K562 (cell line): ENCODE data around the gene TOR1AIP2.

Experiments used
- CTBP1 ChIP-seq: fragments of 450-650 bp; IDR thresholded peaks from 2 replicates; pipeline ENCODE4 v1.6.1; 2016; ENCODE audit warnings: borderline replicate concordance
- HDAC1 ChIP-seq, 2 experiments: fragments of 450-650 bp; IDR thresholded peaks; 2 replicates each; pipeline ENCODE4 v1.6.1; 2016 to 2017; ENCODE audit warnings: inconsistent platforms in 1 of 2, mild to moderate bottlenecking in 1 of 2, moderate library complexity in 1 of 2
- MYBL2 ChIP-seq, 2 experiments: fragments of 450-650 bp in 1 of 2; sonication (generic) in 1 of 2; formaldehyde crosslinking in 1 of 2; IDR thresholded peaks; 2 replicates each; pipeline versions ENCODE4 v1.6.1 to v1.8.1; 2017 to 2022; ENCODE audit warnings: borderline replicate concordance in 1 of 2, inconsistent platforms in 1 of 2, low read depth in 1 of 2, mild to moderate bottlenecking in 1 of 2, missing genetic modification reagents in 1 of 2, moderate library complexity in 1 of 2
- ZNF121 ChIP-seq: sonication (generic); formaldehyde crosslinking; conservative IDR thresholded peaks from 2 replicates; pipeline ENCODE4 v1.8.0; 2022; ENCODE audit warnings: missing genetic modification reagents
- TF ChIP-seq, protein P1 (sequence below): sonication (generic); formaldehyde crosslinking; IDR thresholded peaks from 2 replicates; pipeline ENCODE4 v1.8.0; 2022; ENCODE audit warnings: mild to moderate bottlenecking, missing genetic modification reagents
- TF ChIP-seq, protein P2 (sequence below): fragments of 450-650 bp; formaldehyde crosslinking; IDR thresholded peaks from 2 replicates; pipeline ENCODE4 v1.4.0; 2020; ENCODE audit warnings: mild to moderate bottlenecking, mixed read lengths

DNA sequence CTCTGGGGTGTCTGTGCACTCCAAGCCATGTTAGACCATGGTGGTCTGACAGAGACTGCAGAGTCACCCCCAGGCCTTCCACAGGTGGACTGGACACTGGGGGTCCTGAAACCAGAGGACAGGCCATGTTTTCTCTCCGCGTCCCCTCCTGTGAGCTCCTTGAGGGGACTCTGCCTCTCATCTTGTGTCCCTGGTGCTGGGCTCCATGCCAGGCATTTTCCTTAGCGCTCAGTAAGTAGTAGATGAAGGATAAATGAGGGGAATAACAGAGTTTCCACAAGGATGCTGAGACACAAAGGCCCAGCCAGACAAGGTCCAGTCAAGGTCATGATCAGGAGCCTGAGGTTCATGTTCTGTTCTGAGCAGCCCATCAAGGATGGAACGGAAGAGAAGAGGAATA, 77.1 kb downstream of the TOR1AIP2 start:
- TF ChIP-seq, protein P1, sequence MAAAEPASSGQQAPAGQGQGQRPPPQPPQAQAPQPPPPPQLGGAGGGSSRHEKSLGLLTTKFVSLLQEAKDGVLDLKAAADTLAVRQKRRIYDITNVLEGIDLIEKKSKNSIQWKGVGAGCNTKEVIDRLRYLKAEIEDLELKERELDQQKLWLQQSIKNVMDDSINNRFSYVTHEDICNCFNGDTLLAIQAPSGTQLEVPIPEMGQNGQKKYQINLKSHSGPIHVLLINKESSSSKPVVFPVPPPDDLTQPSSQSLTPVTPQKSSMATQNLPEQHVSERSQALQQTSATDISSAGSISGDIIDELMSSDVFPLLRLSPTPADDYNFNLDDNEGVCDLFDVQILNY (CRISPR knock-in tag), result no peak
- TF ChIP-seq MYBL2 (IDR thresholded peaks at IDR 0.05; ENCODE audit: low read depth) (no peak), MYBL2 (CRISPR knock-in tag; IDR thresholded peaks at IDR 0.05; ENCODE audit: borderline replicate concordance) (no peak), HDAC1 (IDR thresholded peaks at IDR 0.05) (no peak), ZNF121 (CRISPR knock-in tag) (no peak), CTBP1 (no peak)
- TF ChIP-seq, protein P2, sequence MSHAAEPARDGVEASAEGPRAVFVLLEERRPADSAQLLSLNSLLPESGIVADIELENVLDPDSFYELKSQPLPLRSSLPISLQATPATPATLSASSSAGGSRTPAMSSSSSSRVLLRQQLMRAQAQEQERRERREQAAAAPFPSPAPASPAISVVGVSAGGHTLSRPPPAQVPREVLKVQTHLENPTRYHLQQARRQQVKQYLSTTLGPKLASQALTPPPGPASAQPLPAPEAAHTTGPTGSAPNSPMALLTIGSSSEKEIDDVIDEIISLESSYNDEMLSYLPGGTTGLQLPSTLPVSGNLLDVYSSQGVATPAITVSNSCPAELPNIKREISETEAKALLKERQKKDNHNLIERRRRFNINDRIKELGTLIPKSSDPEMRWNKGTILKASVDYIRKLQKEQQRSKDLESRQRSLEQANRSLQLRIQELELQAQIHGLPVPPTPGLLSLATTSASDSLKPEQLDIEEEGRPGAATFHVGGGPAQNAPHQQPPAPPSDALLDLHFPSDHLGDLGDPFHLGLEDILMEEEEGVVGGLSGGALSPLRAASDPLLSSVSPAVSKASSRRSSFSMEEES (CRISPR knock-in tag), result no peak
